ENCODE measurements around the gene CYP27A1.
A peak's percentile ranks its signal among the peaks of the same experiment; 100 is the strongest.

The CYP27A1 gene

DNA sequence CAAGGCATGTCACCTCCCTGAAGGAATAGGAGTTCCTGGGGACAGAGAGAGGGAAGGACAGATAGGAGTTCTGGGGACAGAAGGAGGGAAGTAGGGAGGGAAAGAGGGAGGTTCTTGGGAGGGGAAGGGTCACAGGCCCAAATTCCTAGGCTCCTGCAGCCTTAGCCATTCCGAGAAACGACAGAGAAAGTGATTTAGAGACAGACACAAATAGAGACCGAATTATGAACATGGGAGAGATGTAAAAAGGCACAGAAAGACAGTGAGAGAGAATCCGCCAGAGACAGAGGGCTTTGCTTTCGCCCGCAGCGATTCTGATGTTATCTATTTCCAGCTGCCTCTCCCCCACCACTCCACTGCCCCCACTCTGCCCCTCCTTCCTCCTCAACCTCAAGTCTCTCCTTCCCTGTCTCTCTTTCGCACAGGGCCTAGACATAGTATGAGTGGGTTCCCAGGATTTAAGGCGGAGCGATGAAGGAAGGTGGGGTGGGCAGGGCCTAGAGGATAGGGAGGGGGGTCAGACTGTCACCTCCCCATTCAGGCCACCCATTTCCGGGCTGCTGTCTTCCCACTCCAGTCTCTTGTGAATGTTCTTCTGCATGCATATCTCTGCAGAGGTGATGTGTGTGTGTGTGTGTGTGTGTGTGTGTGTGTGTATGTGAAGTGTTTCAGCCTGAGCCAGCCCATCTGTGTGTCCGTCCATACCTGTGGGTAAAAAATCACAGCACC lies 74.4 kb downstream of the CYP27A1 start:
- H3K27me3 ChIP-seq (ENCODE audit: insufficient read depth, low read length) = peaks cover 87% of the 10 kb centered on the region
- no peaks in the 10 kb centered on the region for H3K36me3 ChIP-seq (ENCODE audit: insufficient read depth, low read depth, low read length)
- H3K4me1 ChIP-seq (ENCODE audit: insufficient read depth, low read length) = peaks cover 12% of the 10 kb centered on the region
- H3K27ac ChIP-seq (ENCODE audit: low read length) = no peak overlapping the region
- no peak overlapping the region for H3K4me3 ChIP-seq (ENCODE audit: low read length)
- no peak overlapping the region for H3K9ac ChIP-seq (ENCODE audit: low read depth, low read length)
- no peaks in the 10 kb centered on the region; the same call in 1 of the 2 replicates for H3K9me3 ChIP-seq (ENCODE audit: insufficient read depth, low read depth, low read length)

DNA sequence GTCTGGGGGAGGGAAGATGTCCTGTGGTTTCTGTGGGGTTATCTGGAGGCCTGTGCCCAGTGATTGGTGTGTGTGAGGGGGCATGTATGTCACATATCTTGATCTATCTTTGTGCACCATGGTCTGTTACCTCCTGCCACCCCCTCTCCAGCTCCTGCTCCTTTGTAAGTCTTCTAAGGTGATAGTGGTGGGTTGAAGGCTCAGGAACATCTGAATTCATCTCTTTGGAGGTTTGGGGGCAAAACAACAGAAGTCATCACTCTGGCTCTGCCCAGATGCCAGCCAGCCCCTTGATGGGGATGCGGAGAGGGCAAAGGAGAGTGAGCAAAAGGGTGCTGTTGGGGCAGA lies 74.9 kb downstream of the CYP27A1 start:
- no peak overlapping the region for H3K27ac ChIP-seq (ENCODE audit: low read length)
- H3K4me1 ChIP-seq (ENCODE audit: insufficient read depth, low read length) = peaks cover 12% of the 10 kb centered on the region
- no peak overlapping the region for H3K4me3 ChIP-seq (ENCODE audit: low read length)
- H3K9me3 ChIP-seq (ENCODE audit: insufficient read depth, low read depth, low read length) = no peaks in the 10 kb centered on the region; the same call in 1 of the 2 replicates
- no peak overlapping the region for H3K9ac ChIP-seq (ENCODE audit: low read depth, low read length)
- H3K27me3 ChIP-seq (ENCODE audit: insufficient read depth, low read length) = peaks cover 93% of the 10 kb centered on the region
- no peaks in the 10 kb centered on the region for H3K36me3 ChIP-seq (ENCODE audit: insufficient read depth, low read depth, low read length)

DNA sequence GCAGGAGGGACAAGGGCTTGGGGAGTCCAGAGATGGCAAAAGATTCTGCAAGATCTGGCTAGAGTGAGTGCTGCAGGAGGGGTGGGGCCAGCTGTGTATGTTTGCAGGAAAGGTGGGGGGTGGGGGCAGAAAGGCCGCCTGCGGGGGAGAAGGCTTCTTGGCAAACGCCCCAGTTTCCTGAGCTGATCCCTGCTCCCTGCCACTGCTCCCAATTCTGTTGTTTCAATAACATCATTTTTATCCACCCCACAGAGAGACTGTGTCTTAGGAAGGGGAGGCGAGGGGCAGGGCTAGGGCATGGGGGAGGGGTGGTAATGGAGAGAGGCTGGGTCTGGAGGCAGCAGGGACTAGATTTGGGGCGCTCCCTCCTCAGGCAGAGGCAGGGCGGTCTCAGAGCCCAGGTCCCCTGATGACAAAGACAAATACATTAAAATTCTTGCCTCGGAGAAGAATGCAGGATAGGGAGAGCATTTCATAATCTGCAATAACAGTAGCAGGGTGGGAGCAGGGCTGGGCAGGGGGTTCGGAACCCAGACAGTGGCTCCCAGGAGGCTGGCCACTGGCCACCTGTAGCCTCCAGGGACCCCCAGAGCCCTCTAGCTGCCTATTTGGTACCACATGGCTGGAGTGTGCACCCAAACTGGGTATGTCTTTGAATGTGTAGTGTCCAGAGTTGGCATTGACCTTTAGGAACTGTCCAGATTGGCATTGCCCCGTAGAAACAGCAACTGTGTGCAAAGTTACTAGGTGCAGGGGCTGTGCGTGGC lies 75.6 kb downstream of the CYP27A1 start:
- Histone ChIP-seq H3K9me3 (ENCODE audit: insufficient read depth, low read depth, low read length) (no peaks in the 10 kb centered on the region; the same call in 1 of the 2 replicates), H3K4me1 (ENCODE audit: insufficient read depth, low read length) (peaks cover 12% of the 10 kb centered on the region), H3K9ac (ENCODE audit: low read depth, low read length) (no peak overlapping the region), H3K27me3 (ENCODE audit: insufficient read depth, low read length) (peaks cover 99% of the 10 kb centered on the region), H3K36me3 (ENCODE audit: insufficient read depth, low read depth, low read length) (no peaks in the 10 kb centered on the region), H3K4me3 (ENCODE audit: low read length) (no peak overlapping the region), H3K27ac (ENCODE audit: low read length) (no peak overlapping the region)

- no peak overlapping the region for H3K27ac ChIP-seq (ENCODE audit: low read length)
- H3K4me3 ChIP-seq (ENCODE audit: low read length) = no peak overlapping the region
- no peaks in the 10 kb centered on the region for H3K36me3 ChIP-seq (ENCODE audit: insufficient read depth, low read depth, low read length)
- H3K9me3 ChIP-seq (ENCODE audit: insufficient read depth, low read depth, low read length) = no peaks in the 10 kb centered on the region; the same call in 1 of the 2 replicates
- peaks cover 99% of the 10 kb centered on the region for H3K27me3 ChIP-seq (ENCODE audit: insufficient read depth, low read length)
- no peak overlapping the region for H3K9ac ChIP-seq (ENCODE audit: low read depth, low read length)
- H3K4me1 ChIP-seq (ENCODE audit: insufficient read depth, low read length) = peaks cover 12% of the 10 kb centered on the region
Observed at GRCh38 chr2:218858138-218858445, 76.1 kb downstream of the CYP27A1 start.

GRCh38 chr2:218858671-218859555 lies 77.0 kb downstream of the CYP27A1 start:
- no peak overlapping the region for H3K27ac ChIP-seq (ENCODE audit: low read length)
- no peak overlapping the region for H3K9ac ChIP-seq (ENCODE audit: low read depth, low read length)
- H3K4me3 ChIP-seq (ENCODE audit: low read length) = peak overlapping the region; percentile 35; the same call in 1 of the 2 replicates
- H3K4me1 ChIP-seq (ENCODE audit: insufficient read depth, low read length) = peaks cover 12% of the 10 kb centered on the region
- H3K36me3 ChIP-seq (ENCODE audit: insufficient read depth, low read depth, low read length) = no peaks in the 10 kb centered on the region
- no peaks in the 10 kb centered on the region; the same call in 1 of the 2 replicates for H3K9me3 ChIP-seq (ENCODE audit: insufficient read depth, low read depth, low read length)
- H3K27me3 ChIP-seq (ENCODE audit: insufficient read depth, low read length) = peaks cover 99% of the 10 kb centered on the region

DNA sequence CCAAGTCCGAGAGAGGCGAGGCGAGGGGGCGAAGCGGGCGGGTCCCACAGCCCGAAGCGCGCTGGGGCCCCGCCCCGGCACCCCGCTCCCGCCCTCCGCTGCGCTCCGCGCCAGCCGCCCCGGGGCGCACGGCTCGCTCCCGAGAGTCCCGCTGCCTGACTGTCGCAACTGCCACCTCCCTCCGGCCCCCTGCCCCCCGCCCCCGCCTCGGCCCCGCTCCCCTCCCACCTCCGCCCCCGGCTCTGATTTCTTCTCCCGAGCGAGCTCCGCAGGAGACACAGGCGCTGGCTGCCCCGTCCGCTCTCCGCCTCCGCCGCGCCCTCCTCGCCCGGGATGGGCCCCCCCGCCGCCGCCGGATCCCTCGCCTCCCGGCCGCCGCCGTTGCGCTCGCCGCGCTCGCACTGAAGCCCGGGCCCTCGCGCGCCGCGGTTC lies 77.6 kb downstream of the CYP27A1 start, which contains the start of gene WNT6:
Gene WNT6, plus strand, starts transcription at position 250 of the 432 bp plus-strand sequence. CDS start 233 bp downstream, outside the sequence.
- H3K4me3 ChIP-seq (ENCODE audit: low read length) = peak within 1 kb of the TSS; percentile 40
- no peaks in the 10 kb centered on the region; the same call in 1 of the 2 replicates for H3K9me3 ChIP-seq (ENCODE audit: insufficient read depth, low read depth, low read length)
- no peak within 1 kb of the TSS for H3K9ac ChIP-seq (ENCODE audit: low read depth, low read length)
- no peak within 1 kb of the TSS for H3K27ac ChIP-seq (ENCODE audit: low read length)
- H3K27me3 ChIP-seq (ENCODE audit: insufficient read depth, low read length) = peaks cover 99% of the 10 kb centered on the region
- peaks cover 12% of the 10 kb centered on the region for H3K4me1 ChIP-seq (ENCODE audit: insufficient read depth, low read length)
- H3K36me3 ChIP-seq (ENCODE audit: insufficient read depth, low read depth, low read length) = no peaks in the 10 kb centered on the region

DNA sequence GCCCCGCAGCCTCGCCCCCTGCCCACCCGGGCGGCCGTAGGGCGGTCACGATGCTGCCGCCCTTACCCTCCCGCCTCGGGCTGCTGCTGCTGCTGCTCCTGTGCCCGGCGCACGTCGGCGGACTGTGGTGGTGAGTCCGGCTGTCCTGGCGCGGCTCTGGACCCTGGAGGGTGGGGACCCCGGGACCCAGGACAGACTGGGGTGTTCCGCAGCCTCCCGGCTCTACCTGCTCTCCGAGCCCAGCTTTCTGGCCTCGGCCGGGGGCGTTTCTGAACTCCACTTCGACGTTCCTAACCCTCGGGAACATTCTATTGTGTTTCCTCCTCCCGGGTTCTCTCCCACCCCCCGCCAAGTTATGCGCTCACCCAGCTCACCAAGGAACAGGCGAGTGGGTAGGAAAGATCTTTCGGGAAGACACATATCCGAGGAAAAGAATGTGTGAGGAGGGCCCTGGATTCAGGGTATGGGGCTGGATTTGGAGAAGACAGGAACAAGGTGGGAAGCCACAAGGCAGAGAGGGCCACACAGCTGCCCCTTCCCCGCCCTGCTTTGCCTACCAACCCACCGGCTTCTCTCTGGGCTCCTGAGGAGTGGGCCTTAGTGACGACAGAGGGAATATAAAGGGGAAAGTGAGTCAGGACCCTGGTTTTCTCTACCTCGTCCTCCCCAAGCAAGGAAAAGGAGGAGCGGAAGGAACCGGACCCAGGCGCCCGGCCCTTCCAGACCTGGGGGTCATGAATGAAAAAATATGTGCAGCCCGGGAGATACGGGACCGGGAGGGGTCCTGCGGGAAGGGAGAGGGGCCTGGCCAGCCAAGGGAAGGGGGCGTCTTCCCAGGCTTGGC lies 78.3 kb downstream of the CYP27A1 start:
- Histone ChIP-seq H3K27ac (ENCODE audit: low read length) (no peak overlapping the region), H3K27me3 (ENCODE audit: insufficient read depth, low read length) (peaks cover 99% of the 10 kb centered on the region), H3K9me3 (ENCODE audit: insufficient read depth, low read depth, low read length) (no peaks in the 10 kb centered on the region; the same call in 1 of the 2 replicates), H3K36me3 (ENCODE audit: insufficient read depth, low read depth, low read length) (no peaks in the 10 kb centered on the region), H3K9ac (ENCODE audit: low read depth, low read length) (no peak overlapping the region), H3K4me3 (ENCODE audit: low read length) (peak overlapping the region; percentile 40), H3K4me1 (ENCODE audit: insufficient read depth, low read length) (peaks cover 12% of the 10 kb centered on the region)

DNA sequence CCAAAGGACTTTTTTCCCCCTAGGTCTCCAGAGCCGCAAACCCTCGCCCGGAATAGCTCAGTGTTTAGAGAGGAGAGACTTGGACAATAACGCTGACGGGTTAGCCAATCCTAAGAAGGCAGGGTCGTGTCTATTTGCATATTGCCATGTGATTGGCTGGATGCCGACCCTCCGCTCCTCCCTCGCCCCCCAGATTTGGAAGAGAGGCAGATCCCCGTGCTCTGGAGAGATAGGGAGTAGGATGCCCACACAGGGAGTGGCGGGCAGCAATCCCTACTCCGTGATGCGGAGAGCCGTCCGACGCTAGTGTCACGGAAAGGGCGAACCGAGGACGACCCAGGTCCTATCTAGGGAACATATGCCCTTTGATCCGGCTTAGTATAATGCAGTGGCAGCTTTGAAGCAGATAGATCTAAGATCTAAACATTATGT lies 79.0 kb downstream of the CYP27A1 start:
- Histone ChIP-seq H3K36me3 (ENCODE audit: insufficient read depth, low read depth, low read length) (no peaks in the 10 kb centered on the region), H3K4me3 (ENCODE audit: low read length) (no peak overlapping the region), H3K9me3 (ENCODE audit: insufficient read depth, low read depth, low read length) (no peaks in the 10 kb centered on the region; the same call in 1 of the 2 replicates), H3K27me3 (ENCODE audit: insufficient read depth, low read length) (peaks cover 96% of the 10 kb centered on the region), H3K4me1 (ENCODE audit: insufficient read depth, low read length) (peaks cover 10% of the 10 kb centered on the region), H3K27ac (ENCODE audit: low read length) (no peak overlapping the region), H3K9ac (ENCODE audit: low read depth, low read length) (no peak overlapping the region)

- Histone ChIP-seq H3K27ac (ENCODE audit: low read length) (no peak overlapping the region), H3K9me3 (ENCODE audit: insufficient read depth, low read depth, low read length) (no peaks in the 10 kb centered on the region; the same call in 1 of the 2 replicates), H3K4me1 (ENCODE audit: insufficient read depth, low read length) (peaks cover 4% of the 10 kb centered on the region), H3K4me3 (ENCODE audit: low read length) (no peak overlapping the region), H3K36me3 (ENCODE audit: insufficient read depth, low read depth, low read length) (no peaks in the 10 kb centered on the region), H3K27me3 (ENCODE audit: insufficient read depth, low read length) (peaks cover 96% of the 10 kb centered on the region), H3K9ac (ENCODE audit: low read depth, low read length) (no peak overlapping the region)
Observed at GRCh38 chr2:218861645-218862318, 79.8 kb downstream of the CYP27A1 start.

GRCh38 chr2:218863021-218863520 lies 81.1 kb downstream of the CYP27A1 start:
- Histone ChIP-seq H3K36me3 (ENCODE audit: insufficient read depth, low read depth, low read length) (no peaks in the 10 kb centered on the region), H3K9ac (ENCODE audit: low read depth, low read length) (no peak overlapping the region), H3K27ac (ENCODE audit: low read length) (no peak overlapping the region), H3K9me3 (ENCODE audit: insufficient read depth, low read depth, low read length) (no peaks in the 10 kb centered on the region; the same call in 1 of the 2 replicates), H3K4me3 (ENCODE audit: low read length) (no peak overlapping the region), H3K4me1 (ENCODE audit: insufficient read depth, low read length) (peaks cover 4% of the 10 kb centered on the region; the same call in 1 of the 2 replicates), H3K27me3 (ENCODE audit: insufficient read depth, low read length) (peaks cover 96% of the 10 kb centered on the region)
